ENCODE measurements around the gene KCNT1.

KCNT1 gene

DNA sequence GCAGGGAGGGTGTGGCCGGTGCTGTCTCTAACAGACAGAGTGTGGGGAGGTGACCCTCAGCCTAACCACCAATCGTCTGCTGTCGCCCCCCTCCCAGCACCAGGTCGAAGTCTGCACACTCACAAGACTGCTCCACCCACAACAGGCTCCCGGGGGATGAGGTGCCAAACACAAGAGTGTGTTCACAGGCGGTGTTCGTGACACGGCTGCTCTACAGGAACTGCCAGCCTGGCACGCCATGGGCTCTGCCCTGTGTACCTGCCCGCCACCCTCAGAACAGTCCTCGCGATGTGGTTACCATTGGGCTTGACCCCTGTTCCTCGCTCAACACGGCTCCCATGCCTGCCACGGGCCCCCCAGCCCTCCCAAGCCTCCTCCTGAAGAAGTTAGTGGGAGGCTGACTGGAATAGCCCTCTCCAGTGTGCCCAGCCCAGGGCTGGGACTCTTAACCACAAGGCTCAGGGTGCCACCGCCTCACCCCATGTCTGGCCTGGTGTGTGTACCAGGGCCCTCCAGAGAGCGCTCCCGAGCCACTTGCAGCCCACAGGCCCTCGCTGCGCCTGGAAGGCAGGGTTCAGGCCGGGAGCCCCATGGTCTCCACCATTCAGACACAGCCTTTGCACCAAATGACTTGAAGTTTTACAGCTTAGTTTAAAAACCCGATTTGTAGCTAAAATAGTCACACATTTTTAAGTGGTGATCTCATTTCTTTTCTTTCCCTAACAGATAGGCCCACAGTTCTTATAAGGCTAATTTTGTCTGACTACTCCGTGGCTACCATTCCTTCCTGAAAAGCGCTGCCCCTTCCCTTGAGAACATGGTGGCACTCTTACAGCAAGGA is 102.8 kb downstream of the KCNT1 start:
- DNase-seq: no peak

DNA sequence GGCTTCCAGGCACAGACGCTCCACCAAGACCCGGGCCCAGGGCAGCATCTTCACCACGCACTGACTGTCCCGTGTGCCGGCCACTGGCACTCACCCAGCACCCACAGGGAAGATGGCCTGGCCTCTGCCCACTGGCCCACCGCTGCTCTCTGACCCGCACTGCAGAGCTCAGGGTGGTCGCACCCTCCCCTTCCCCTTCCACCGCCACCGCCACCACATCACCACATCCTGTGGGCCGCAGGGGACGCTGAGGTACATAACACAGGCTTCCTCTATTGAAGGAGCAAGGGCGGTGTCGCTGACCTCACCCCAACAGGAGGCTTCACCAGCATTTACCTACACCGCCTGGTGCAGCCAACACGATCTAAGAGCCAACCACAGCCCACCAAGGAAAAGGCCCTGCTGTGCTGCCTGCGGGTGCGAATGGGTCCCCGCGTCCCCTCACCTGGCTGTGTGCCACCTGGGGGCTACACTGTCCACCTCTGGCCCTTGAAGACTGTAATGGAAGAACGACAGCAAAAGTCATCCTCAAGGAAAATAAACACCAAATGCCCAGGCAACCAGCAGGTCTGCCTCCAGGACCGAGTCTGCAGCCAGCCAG is 103.5 kb downstream of the KCNT1 start:
- DNase-seq: no peak

DNA sequence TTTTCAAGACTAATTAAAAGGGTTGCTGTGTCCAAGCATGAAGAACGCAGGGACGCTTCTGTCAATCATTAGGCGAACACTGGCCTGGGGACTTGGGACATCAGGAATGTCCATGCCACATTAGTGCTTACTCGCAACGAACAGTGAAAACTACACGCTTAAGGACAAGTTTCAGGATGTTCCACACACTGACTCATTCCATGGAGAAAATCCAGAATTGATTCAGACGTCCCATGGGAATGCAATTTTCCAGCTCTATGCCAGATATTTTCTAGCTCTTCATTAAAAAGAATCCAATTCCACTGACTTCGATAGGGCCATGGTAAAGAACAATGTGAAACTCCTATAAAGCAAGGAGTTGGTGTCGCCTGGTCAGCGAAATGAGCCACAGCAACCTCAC is 107.2 kb downstream of the KCNT1 start:
- no peak for DNase-seq

DNA sequence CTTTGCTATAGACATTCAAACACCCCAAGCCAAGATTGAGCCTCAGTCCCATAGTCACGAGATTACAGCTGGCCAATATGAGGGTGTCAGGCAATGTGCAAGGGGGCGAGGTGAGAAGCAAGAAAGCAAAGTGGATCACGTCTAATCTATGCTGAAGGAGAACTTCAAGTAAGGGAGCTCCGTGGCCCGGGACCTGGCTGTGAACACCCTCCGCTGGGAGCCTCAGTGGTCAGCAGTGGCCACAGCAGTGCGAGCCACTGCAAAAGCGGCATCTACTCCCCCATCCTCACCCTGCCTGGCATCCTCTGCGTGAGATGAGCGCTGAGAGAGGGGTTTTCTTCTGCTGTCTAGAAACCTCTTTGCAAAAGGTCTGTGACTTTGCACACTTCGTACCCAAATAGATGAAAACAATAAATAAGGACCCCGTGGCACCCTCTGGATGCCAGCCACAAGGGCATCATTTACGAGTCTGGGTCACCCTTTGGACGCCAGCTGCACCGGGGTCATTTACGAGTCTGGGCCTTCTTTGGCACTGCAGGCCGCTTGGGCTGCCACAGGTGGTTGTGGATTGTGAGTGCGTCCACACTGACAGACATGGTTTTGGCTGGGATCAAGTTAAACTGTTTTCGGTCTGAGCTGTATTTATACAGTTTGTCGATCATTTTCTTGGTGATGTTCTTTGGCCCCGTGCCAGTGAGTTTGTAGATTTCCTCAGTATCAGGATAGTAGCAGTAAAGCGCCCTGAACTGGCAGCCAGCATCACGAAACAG is 109.0 kb downstream of the KCNT1 start:
- no peak for DNase-seq

DNA sequence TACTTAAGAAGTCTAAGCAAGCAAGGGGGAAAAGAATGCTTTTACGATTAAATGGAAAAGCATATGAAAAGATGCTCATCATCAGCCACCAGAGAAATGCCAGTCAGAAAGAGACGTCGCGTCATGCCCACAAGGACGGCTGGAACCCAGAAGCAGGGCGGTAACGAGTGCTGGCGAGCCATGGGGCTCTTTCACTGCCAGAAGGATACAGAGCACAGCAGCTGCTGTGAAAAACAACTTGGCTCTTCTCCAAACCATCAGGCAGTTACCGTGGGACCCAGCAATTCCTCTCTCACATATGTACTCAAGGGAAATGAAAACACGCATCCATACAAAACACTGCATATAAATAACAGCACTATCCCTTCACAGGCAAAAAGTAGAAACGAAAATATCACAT is 109.8 kb downstream of the KCNT1 start:
- peak; percentile 49 to 78 for DNase-seq

DNA sequence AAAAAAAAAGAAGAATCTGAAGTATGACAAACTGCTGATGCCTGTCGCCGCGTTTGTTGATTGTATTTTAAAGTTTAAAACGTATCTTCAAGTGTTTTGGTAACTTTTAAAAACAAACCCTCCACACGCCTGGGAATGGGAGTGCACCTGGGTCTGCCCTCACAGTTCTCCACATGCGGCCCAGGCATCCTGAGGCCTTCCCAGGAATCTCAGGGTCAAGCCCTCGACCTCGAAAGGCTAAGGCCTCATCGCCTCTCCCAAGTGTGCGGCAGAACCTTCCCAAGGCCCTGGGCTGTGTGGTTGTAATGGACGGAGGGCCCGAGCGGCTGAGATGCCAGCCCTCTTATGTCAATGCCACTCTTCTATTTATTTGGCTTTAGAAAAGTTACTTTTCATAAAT is 111.0 kb downstream of the KCNT1 start:
- DNase-seq: no peak

DNA sequence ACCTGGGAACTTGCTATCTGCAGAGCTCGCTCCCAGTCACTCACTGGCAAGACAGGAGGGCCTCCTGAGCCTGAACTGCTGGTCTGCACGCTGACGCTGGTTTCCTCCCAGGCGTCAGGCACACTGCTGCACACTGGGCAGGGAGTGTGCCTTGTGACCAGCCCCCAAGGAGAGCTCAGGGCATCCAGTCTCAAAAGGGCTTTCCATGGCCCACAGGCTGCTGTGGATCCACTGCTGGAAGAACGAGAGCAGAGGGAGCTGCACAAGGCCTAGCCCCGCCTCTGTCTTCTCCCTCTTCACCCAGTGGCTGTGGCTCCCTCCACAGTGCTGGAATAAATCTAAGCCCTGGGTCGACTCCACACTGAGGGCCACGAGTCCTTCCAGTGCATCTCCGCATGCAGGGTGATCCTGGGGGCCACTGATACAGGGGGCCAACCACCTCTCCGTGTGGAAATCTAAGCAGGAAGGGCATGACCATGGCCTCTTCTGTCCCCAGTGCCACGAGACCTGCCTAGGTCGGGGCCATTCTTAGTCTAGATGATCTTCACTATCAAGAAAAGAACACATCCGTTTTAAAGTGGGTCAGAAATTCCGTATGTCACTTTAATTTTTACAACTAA is 111.8 kb downstream of the KCNT1 start:
- DNase-seq: no peak

DNA sequence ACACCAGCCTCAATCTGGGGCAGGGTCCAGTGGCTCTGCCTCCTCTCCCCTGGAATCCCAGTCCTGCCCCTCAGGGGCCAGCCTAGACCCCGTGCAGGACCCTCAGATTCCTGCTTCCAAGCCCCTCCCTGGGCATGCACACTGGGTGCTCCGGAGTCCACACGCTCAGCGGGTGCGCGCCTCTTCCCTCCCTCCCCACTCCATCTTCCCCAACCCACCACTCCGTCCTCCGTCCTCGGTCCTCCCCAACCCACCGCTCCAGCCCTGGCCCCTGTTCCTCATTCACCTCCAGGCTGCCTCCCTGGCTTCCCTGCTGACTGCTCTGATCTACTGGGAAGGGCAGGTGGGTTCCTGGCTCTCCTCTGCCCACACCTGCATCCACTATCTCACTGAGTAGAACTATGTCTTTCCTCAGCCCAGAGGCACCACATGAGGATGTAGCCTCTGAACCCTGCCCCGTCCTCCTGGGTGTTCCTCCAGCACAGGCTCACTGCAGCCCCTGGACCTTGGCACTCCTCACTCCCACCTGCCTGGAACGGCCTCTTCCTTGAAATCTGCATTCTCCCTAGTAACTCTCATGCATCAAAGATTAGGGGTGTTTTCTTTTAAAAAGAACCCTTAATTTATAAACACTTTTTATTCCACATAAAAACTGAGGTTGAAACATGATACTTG is 112.6 kb downstream of the KCNT1 start:
- no peak for DNase-seq

DNA sequence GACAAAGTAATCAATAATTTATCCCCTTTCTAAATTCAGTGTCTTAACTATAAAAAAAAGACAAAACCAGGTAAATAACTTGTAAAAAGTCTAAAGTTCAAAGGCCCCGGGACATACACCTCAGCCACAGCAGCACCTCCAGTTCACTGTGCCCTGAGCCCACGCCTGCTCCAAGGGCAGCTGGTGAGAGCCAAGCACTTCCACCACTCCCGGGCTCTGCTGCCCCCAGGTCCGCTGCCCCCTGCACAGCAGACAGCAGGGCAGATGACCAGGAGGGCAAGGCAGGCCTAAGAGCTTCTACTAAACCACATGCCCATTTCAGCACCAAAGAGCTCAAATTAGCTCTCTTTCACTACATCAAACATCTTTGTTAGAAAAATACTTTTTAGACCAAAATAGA is 113.4 kb downstream of the KCNT1 start:
- DNase-seq: no peak

DNA sequence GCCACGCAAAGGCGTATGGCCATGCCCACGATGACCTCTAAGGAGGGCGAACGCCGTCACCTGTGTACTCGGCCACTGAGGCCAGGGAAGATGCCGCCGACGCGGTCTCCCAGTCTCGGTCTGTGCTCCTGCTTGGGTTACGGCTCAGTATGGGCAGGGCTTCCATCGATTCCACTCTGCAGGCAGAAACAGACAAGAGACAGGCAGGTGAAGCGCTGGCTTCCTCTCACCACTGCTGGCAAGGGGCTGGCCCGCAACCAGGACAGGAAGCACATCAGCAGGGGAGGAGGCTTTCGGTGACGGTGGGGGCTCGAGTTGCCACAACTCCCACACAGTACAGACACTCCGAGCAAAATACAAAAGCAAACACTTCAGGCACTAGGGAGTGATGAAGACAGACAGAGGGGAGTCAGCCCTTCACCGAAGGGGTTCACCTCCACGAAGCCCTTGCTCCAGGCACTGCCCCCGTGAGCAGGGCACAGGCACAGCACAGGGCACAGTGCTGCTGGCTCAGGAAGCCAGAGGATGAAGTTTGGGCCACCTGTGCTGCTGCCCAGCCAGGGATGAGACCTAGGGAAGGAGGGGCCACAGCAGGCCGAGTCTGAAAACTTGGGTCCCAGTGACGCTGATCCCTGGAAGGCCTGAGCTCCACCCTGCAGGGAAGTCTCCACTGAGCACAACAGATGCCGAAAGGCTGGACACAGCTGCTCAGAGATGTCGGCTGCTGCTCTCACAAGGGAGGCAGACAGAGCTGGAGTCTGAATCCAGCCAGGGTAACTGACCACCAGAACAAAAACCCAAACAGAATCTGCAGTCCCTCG is 114.1 kb downstream of the KCNT1 start:
- DNase-seq: peak in 1 of 2 experiments; percentile 30

DNA sequence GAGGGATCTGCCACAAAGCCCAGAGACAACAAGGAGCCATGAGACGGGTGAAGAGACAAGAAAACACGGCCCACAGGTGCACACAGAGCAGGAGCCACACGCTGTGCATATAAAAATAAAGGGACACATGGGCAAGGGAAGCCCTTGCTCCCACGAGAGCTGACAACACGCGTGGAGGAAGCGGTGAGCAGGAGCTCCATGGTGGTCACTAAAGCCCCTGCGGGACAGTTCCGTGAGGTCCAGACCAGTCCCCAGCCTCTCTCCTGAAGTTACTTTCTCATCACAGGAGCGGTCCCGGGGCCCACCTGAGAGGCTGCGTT is 114.6 kb downstream of the KCNT1 start:
- no peak for DNase-seq

DNA sequence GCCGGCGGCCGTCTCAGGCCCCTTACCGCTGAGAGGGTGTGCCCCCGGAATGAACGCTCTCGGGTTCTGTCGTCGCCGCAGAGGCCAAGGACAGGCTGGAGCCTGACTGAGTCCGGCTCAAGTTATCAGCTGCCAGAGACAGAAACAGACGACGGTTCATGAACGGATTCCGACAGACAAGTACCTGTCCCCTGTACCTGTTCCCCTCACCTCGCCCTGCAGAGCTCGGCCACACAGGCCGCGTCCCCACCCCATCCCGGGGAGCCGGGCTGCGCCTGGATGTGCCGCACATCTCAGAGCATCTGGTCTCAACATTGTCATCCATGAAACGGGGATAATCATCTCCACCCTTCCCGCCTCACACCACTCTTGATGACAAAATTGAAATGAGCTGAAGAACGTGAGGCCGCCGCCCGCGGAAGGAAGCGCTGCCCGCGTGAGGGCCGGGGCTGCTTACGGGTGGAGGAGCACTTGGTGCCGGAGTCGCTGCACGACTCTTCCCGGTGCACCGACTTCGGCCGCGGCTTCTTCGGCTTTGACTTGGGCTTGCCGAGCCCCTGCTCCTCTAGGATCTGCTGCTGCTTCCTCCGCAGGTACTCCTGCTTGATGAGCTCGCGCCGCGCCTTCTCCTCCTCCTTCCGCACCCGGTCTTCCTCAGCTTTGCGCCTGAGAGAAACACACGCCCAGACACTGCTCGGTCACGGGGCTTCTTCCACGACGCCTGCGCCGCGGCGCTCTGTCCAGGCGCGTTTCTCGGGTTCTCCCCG is 116.1 kb downstream of the KCNT1 start:
- DNase-seq: no peak

DNA sequence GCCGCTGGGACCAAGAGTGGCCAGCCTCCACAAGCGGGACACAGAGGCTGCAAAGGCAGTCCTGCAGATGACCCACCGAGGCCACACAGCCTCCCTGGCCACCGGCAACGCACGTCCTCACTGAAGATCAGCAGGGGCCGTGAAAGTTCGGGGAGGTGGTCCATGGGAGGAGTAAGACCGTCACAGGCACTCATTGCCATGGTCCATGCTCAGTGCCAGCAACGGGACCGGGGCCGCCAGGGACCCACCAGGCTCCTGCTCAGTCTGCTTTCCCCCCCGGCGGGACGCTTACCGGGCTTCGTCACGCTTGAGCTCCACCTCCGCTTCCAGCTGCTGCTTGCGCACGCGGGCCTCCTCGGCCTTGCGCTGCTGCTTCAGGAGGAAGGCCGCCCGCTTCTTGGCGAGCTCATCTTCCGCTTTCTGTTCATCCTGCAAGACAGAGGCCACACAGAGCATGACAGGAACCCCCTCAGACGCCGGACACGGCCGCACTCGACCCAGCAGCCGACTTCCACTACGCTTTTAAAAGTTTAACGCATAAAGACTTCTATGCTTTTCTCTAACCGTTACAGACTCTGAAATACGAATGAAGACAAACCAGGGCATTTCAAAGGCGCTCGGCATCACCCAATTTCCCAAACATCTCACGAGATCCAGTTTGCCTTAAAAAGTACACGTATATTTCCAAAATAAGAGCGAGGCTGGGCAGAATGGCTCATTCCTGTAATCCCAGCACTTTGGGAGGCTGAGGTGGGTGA is 116.9 kb downstream of the KCNT1 start:
- DNase-seq: no peak

DNA sequence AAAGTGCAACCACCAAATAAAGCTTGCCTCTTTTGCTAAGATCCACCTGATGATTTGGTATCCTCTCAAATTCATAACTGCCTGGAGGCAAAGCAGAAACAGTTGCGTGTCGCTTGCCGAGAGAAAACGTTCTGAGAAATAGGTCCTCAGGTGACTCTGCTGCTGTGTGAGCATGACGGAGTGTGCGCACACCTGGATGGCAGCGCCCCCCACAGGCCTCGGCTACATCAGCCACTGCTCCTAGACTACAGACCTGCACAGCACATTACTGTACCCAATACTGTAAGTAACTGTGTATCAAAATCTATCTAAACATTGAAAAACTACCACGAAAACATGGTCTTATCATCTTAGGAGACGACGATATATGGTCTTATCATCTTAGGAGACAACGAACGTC is 117.9 kb downstream of the KCNT1 start:
- DNase-seq: no peak

DNA sequence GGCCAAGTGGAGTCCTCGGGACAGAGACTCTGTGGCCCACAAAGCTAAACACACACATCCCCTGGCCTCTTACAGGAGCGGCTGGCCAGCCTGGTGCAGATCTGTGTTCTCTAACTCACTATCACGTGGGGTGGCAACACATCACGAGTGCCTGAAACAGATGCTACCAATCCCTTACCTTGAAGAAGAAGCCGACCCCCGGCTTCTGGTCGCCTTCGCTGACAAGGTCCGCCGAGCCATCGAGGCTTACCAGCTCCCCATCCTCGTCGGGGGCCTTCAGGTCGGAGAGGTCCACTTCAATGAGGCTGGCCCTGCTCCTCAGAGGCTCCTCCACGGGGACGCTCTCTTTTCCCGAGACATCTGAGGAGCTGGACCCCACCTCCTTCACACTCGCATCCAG is 118.7 kb downstream of the KCNT1 start:
- DNase-seq: no peak

DNA sequence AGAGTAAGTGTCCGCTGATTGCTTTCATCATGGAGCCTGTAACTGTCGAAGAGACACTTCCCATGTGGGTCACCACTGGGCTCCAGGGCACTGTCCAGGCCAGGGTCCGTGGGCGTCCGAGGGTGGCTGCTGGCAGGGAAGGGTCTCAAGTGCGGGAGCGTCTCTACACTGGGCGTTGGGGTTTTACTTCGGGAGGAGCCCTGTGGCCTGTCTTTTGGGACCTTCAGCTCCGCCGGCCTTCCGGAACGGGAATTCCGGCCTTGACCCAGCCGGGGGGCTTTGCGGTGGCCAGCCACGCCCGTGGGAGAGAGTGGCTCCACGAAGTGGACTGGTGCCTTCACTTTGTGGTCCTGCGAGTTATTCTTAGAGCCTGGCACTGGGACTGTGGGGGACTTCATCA is 119.1 kb downstream of the KCNT1 start:
- no peak for DNase-seq

DNA sequence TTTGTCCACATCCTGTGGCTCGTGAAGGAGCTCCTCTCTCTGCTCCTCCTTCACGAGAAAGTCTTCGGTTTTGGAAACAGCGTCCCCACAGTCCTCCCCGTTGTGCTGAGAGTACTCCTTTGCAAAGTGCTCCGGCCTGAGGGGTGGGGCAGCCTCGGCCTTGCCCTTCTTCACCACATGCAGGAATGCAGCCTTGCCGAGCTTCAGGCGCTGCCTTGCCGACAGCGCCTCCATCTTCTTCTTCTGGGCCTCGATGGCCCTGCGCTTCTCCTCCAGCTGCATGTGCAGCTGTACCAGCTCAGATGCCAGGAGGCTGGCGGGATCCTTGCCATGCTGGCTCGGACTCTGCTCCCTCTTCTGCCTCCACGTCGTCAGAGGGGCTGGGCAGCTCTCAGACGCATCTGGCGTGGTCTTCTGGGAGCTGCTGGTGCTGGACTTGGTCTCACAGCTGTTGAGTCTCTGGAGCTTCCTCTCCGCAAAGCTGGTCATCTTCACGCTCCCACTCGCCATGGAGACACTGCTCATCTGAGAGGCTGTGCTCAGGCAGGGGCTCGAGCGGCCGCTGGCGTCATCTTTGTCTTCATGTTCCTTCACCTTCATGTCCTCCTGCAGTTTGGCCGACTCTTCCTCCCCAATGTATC is 119.9 kb downstream of the KCNT1 start:
- DNase-seq: no peak

DNA sequence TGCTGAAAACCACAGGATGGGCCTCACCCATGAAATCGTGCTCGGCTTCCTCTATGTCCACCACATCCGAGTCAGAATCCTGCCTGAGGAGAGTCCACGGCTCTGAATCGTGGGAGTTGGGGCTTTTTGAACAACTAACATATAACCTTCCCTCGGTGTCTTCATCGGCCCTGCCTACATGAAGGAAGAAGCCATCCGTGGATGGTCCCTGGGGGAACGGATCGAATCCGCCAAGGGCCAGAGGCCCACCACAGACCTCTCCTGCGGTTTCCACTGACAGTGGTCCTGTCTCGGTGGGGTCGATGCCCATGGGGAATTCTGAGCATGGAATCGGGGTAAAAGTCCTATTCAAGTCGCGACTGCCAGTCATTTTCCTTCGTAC is 120.4 kb downstream of the KCNT1 start:
- DNase-seq: no peak

DNA sequence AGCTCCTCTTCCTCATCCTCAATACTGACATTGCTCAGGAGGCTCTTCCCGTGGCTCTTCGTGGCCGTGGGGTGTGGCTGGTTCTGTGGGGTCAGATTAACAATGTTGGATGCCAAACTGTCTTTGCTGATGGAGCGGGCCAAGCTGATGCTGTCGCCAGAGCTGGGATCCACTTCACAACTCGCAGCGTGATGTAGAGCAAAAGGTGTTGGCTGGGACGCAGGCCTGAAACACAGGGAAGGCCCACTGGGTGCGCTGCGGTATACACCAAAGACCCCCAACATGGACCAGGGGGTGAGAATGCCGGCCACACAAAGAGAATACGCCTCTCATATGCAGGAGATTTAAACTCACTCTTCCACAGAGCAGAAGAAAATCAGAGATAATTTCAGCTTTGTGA is 121.1 kb downstream of the KCNT1 start:
- no peak for DNase-seq
